Smooth muscle cell (in vitro differentiated cells): ENCODE data around the gene HYAL2. TPM values are rescaled to one million over a fixed set of nuclear protein-coding genes. Genes with fewer than 3 reads are reported as not detected.
"Not testable (repeated sequence)": the region's sequence is repeated elsewhere in the genome, so short reads cannot be mapped to it uniquely, and the experiment has no call there.

Source experiments
- DNase-seq: peaks from one replicate; lab custom pipeline; 2025; ENCODE audit not compliant: unreplicated experiment; lab: John Stamatoyannopoulos, UW
- H2AFZ ChIP-seq: fragments of 200-600 bp; sonication (generic); 2 replicates; pipeline ENCODE4 v1.6.0; 2016; ENCODE audit warnings: antibody characterized with exemption, low read depth, mild to moderate bottlenecking
- H3F3A ChIP-seq: fragments of 200-600 bp; sonication (generic); 2 replicates; pipeline ENCODE4 v1.6.0; 2017; ENCODE audit warnings: antibody characterized with exemption, low read depth
- H3K27ac ChIP-seq: fragments of 200-600 bp; sonication (generic); 2 replicates; pipeline ENCODE4 v1.5.1; 2016; ENCODE audit warnings: low read depth, mild to moderate bottlenecking
- H3K27me3 ChIP-seq: fragments of 200-600 bp; sonication (generic); 2 replicates; pipeline ENCODE4 v1.6.1; 2016; ENCODE audit warnings: low read depth, mild to moderate bottlenecking
- H3K36me3 ChIP-seq: fragments of 200-600 bp; sonication (generic); 2 replicates; pipeline ENCODE4 v1.5.1; 2016; ENCODE audit warnings: low read depth
- H3K4me1 ChIP-seq: fragments of 200-600 bp; sonication (generic); 2 replicates; pipeline ENCODE4 v1.5.1; 2016; ENCODE audit warnings: low read depth
- H3K4me2 ChIP-seq: fragments of 200-600 bp; sonication (generic); 2 replicates; pipeline ENCODE4 v1.6.0; 2016; ENCODE audit warnings: mild to moderate bottlenecking
- H3K4me3 ChIP-seq: fragments of 200-600 bp; sonication (generic); 2 replicates; pipeline ENCODE4 v1.5.1; 2016; ENCODE audit warnings: mild to moderate bottlenecking
- H3K79me2 ChIP-seq: fragments of 200-600 bp; sonication (generic); 2 replicates; pipeline ENCODE4 v1.6.0; 2016; ENCODE audit warnings: low read depth, mild to moderate bottlenecking
- H3K9ac ChIP-seq: fragments of 200-600 bp; sonication (generic); 2 replicates; pipeline ENCODE4 v1.6.0; 2016; ENCODE audit warnings: low read depth
- H3K9me3 ChIP-seq: fragments of 200-600 bp; sonication (generic); replicated peaks from 2 replicates; pipeline ENCODE4 v1.5.1; 2016; ENCODE audit warnings: low read depth
- H4K20me1 ChIP-seq: fragments of 200-600 bp; sonication (generic); 2 replicates; pipeline ENCODE4 v1.6.0; 2016; ENCODE audit warnings: low read depth
- CTCF ChIP-seq: fragments of 200-600 bp; sonication (generic); IDR thresholded peaks from 2 replicates; pipeline ENCODE4 v1.5.1; 2017; ENCODE audit warnings: borderline replicate concordance, mild to moderate bottlenecking, antibody characterized with exemption; ENCODE audit not compliant: insufficient read depth, poor library complexity, severe bottlenecking
- WGBS: methylation state at CpG from one replicate; pipeline ENCODE4 v1.1.7; 2016; ENCODE audit warnings: low lambda C conversion rate; 5-methylcytosine and 5-hydroxymethylcytosine counted together
- polyA plus RNA-seq: library from polyadenylated mRNA; unstranded; fragments of >200 nt; fragmentation: Nextera tagmentation; extraction: Ambion mirVana; gene quantifications from 2 replicates; pipeline ENCODE4 v1.2.1, GENCODE V29; 2016
- total RNA-seq: library from RNA; depleted of rRNA; stranded (reverse); fragments of >200 nt; gene quantifications from 2 replicates; pipeline ENCODE4 v1.2.3, GENCODE V29; 2014

Gene HYAL2
- total and polyA plus RNA-seq, 2 experiments from 2014 or later, result 83.3 to 88.0 TPM

DNA sequence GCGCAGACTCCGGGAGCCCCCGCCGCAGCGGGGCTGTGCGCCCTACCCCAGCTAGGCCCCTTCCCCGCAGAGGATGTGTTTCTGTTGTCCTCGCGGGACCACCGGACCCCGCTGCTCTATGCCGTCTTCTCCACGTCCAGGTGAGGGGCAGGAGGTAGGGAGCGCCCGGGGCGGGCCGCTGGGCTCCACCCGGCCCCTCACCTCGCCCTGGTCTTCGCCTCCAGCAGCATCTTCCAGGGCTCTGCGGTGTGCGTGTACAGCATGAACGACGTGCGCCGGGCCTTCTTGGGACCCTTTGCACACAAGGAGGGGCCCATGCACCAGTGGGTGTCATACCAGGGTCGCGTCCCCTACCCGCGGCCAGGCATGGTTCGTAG lies 48.9 kb downstream of the HYAL2 start:
- Histone ChIP-seq H3K27ac (no peak overlapping the region), H3K4me1 (peaks cover 13% of the 10 kb centered on the region), H3K36me3 (no peaks in the 10 kb centered on the region), H3K9me3 (no peaks in the 10 kb centered on the region), H3K4me3 (no peak overlapping the region), H3K27me3 (peaks cover 42% of the 10 kb centered on the region), H3F3A (peaks cover under 1% of the 10 kb centered on the region), H4K20me1 (peaks cover 8% of the 10 kb centered on the region), H2AFZ (no peak overlapping the region), H3K79me2 (no peaks in the 10 kb centered on the region), H3K9ac (no peak overlapping the region), H3K4me2 (no peak overlapping the region)
- WGBS, result 79% methylated on average over 25 of the region's 31 CpGs
- DNase-seq, result no peak
- no peak for TF ChIP-seq CTCF

- peak overlapping the region; percentile 90 for H3K4me2 ChIP-seq
- H3K79me2 ChIP-seq, result no peaks in the 10 kb centered on the region
- H3F3A ChIP-seq, result peaks cover 6% of the 10 kb centered on the region
- H2AFZ ChIP-seq, result no peak overlapping the region
- H4K20me1 ChIP-seq, result peaks cover 8% of the 10 kb centered on the region
- peaks cover 19% of the 10 kb centered on the region for H3K4me1 ChIP-seq
- no peaks in the 10 kb centered on the region for H3K9me3 ChIP-seq
- TF ChIP-seq CTCF, result peak; percentile 96
- WGBS, result 30% methylated on average over 60 of the region's 61 CpGs
- no peak overlapping the region for H3K9ac ChIP-seq
- DNase-seq, result peak; percentile 72
- no peaks in the 10 kb centered on the region for H3K36me3 ChIP-seq
- peak overlapping the region; percentile 38 for H3K4me3 ChIP-seq
- H3K27ac ChIP-seq, result no peak overlapping the region
- H3K27me3 ChIP-seq, result peaks cover 42% of the 10 kb centered on the region
These were observed 49.4 kb downstream of the HYAL2 start for GRCh38 chr3:50272911-50273688.

DNA sequence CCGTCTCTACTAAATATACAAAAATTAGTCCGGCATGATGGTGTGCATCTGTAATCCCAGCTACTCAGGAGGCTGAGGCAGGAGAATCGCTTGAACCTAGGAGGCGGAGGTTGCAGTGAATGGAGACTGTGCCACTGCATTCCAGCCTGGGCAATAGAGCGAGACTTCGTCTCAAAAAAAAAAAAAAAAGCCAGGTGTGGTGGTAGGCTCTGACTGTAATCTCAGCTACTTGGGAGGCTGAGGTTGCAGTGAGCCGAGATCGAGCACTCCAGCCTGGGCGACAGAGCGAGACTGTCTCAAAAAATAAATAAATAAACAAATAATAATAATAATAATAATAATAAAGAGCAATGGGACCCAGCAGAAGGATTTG lies 50.0 kb downstream of the HYAL2 start:
- not testable (repeated sequence) for DNase-seq, H3K9ac ChIP-seq, H2AFZ ChIP-seq, H3K27ac ChIP-seq, H3K79me2 ChIP-seq, H3K36me3 ChIP-seq, H3K9me3 ChIP-seq, H4K20me1 ChIP-seq, H3F3A ChIP-seq
- peaks cover 42% of the 10 kb centered on the region for H3K27me3 ChIP-seq
- peak overlapping the region; percentile 38 for H3K4me3 ChIP-seq
- whole genome bisulfite sequencing, result 86% methylated on average over 10 of the region's 10 CpGs
- H3K4me1 ChIP-seq, result peaks cover 20% of the 10 kb centered on the region
- H3K4me2 ChIP-seq, result peak overlapping the region; percentile 90

- Histone ChIP-seq H4K20me1 (peaks cover 8% of the 10 kb centered on the region), H3K79me2 (no peaks in the 10 kb centered on the region), H3K27me3 (peaks cover 35% of the 10 kb centered on the region), H3K36me3 (no peaks in the 10 kb centered on the region), H3K4me2 (no peak overlapping the region), H3K9ac (no peak overlapping the region), H3F3A (peaks cover 9% of the 10 kb centered on the region), H3K9me3 (no peaks in the 10 kb centered on the region), H3K4me3 (no peak overlapping the region), H2AFZ (no peak overlapping the region), H3K4me1 (peaks cover 30% of the 10 kb centered on the region), H3K27ac (peak overlapping the region; percentile 67)
- no peak for DNase-seq
- no peak for TF ChIP-seq CTCF
- 68% methylated on average over 10 of the region's 10 CpGs for WGBS
These were observed 51.1 kb downstream of the HYAL2 start for GRCh38 chr3:50271314-50271936.
